DND-41 (cell line): ENCODE data around the gene IMPACT.

Experiments
- EZH2 ChIP-seq: IDR thresholded peaks from 3 replicates; pipeline ENCODE4 v1.6.1; 2012; ENCODE audit warnings: borderline replicate concordance, low read depth, mild to moderate bottlenecking, moderate library complexity, low read length, inconsistent platforms; ENCODE audit not compliant: severe bottlenecking
- TF ChIP-seq, protein P1 (sequence below): IDR thresholded peaks from 2 replicates; pipeline ENCODE4 v1.5.1; 2012; ENCODE audit warnings: borderline replicate concordance, low read length, moderate library complexity, mild to moderate bottlenecking; ENCODE audit not compliant: poor library complexity, severe bottlenecking; ENCODE audit errors: extremely low read depth

DNA sequence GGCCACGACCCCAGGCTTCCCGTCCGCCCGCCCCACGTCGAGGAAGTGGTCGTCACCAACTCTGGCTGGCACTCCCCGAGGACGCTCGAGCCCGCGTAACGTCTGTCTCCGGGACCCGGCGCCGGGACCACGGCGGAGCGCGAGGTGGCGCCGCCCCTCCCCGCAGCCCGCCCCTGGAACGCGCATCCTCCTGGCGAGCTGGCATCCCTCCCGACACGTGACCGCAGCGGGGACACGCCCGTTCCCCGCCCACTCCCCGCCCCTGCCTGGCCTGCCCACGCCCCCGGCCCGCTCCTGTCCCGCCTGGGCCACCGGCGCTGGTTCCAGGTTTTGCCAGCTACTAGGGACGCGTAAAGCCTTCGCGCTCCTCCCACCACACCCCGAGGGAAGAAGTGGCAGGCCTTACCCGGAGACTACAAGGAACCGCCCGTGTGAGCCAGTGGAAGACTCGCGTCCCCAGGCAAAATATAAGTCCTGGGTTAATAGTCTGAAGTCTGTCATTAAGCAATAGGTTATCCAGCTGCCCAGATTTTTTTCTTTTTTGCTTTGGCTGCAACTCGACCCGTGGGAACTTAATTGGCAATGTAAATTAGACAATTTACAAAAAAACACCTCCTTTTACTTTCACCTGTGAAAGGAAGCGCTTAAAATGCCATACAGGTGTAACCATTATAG is 28.6 kb upstream of the IMPACT start, which contains the start of gene OSBPL1A:
- TF ChIP-seq, protein P1, sequence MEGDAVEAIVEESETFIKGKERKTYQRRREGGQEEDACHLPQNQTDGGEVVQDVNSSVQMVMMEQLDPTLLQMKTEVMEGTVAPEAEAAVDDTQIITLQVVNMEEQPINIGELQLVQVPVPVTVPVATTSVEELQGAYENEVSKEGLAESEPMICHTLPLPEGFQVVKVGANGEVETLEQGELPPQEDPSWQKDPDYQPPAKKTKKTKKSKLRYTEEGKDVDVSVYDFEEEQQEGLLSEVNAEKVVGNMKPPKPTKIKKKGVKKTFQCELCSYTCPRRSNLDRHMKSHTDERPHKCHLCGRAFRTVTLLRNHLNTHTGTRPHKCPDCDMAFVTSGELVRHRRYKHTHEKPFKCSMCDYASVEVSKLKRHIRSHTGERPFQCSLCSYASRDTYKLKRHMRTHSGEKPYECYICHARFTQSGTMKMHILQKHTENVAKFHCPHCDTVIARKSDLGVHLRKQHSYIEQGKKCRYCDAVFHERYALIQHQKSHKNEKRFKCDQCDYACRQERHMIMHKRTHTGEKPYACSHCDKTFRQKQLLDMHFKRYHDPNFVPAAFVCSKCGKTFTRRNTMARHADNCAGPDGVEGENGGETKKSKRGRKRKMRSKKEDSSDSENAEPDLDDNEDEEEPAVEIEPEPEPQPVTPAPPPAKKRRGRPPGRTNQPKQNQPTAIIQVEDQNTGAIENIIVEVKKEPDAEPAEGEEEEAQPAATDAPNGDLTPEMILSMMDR: no peak
- no peak for TF ChIP-seq EZH2
